GM06990 (cell line): ENCODE results near the gene TYW1B.
"Not testable (repeated sequence)": the region's sequence is repeated elsewhere in the genome, so short reads cannot be mapped to it uniquely, and the experiment has no call there.

ENCODE experiments used
- DNase-seq: peaks from one replicate; pipeline ENCODE4 v3.0.0-alpha.2; 2011; ENCODE audit not compliant: insufficient read length; ENCODE audit errors: extremely low read depth
- H3K27me3 ChIP-seq: replicated peaks from 2 replicates; pipeline ENCODE4 v1.6.0; 2011; ENCODE audit warnings: low read length; ENCODE audit not compliant: control insufficient read depth, insufficient read depth
- H3K36me3 ChIP-seq: 2 replicates; pipeline ENCODE4 v1.5.1; 2011; ENCODE audit warnings: low read length; ENCODE audit not compliant: control insufficient read depth, insufficient read depth
- H3K4me3 ChIP-seq: replicated peaks from 2 replicates; pipeline ENCODE4 v1.5.1; 2011; ENCODE audit warnings: low read depth, mild to moderate bottlenecking, control low read depth, low read length
- CTCF ChIP-seq: IDR thresholded peaks from 2 replicates; pipeline ENCODE4 v1.5.1; 2011; ENCODE audit warnings: low read length, control low read depth, mild to moderate bottlenecking, inconsistent platforms; ENCODE audit not compliant: insufficient read depth, poor library complexity, severe bottlenecking

TYW1B gene

GRCh38 chr7:72722694-72723093 is 105.3 kb downstream of the TYW1B start:
- not testable (repeated sequence) for DNase-seq, H3K4me3 ChIP-seq, H3K27me3 ChIP-seq, H3K36me3 ChIP-seq

GRCh38 chr7:72720890-72721289 is 107.1 kb downstream of the TYW1B start:
- DNase-seq, H3K4me3 ChIP-seq: not testable (repeated sequence)

GRCh38 chr7:72717252-72717774 is 110.7 kb downstream of the TYW1B start:
- H3K4me3 ChIP-seq, H3K36me3 ChIP-seq, DNase-seq, H3K27me3 ChIP-seq: not testable (repeated sequence)

More at GRCh38 chr7:72720890-72721289, 107.1 kb downstream of the TYW1B start:
- not testable (repeated sequence) for H3K36me3 ChIP-seq, H3K27me3 ChIP-seq

- H3K4me3 ChIP-seq, H3K36me3 ChIP-seq, DNase-seq, H3K27me3 ChIP-seq: not testable (repeated sequence)
These were observed 116.1 kb downstream of the TYW1B start for GRCh38 chr7:72711927-72712326.

GRCh38 chr7:72710983-72711382 is 117.0 kb downstream of the TYW1B start:
- Histone ChIP-seq H3K27me3 (no peaks in the 10 kb centered on the region), H3K4me3 (no peak overlapping the region), H3K36me3 (peaks cover 2% of the 10 kb centered on the region)
- TF ChIP-seq CTCF: no peak
- DNase-seq: no peak

GRCh38 chr7:72709909-72710308 is 118.1 kb downstream of the TYW1B start:
- H3K4me3 ChIP-seq: no peak overlapping the region
- no peaks in the 10 kb centered on the region for H3K27me3 ChIP-seq
- peaks cover 2% of the 10 kb centered on the region for H3K36me3 ChIP-seq
- TF ChIP-seq CTCF: no peak
- DNase-seq: no peak

GRCh38 chr7:72708371-72709050 is 119.5 kb downstream of the TYW1B start:
- H3K36me3 ChIP-seq, H3K27me3 ChIP-seq, H3K4me3 ChIP-seq, DNase-seq: not testable (repeated sequence)

GRCh38 chr7:72706521-72706920 is 121.5 kb downstream of the TYW1B start:
- H3K4me3 ChIP-seq: no peak overlapping the region
- no peak for DNase-seq
- TF ChIP-seq CTCF: no peak
- no peaks in the 10 kb centered on the region; the same call in 1 of the 2 replicates for H3K36me3 ChIP-seq
- H3K27me3 ChIP-seq: no peaks in the 10 kb centered on the region

- H3K4me3 ChIP-seq, H3K27me3 ChIP-seq, DNase-seq, H3K36me3 ChIP-seq: not testable (repeated sequence)
These were observed 122.3 kb downstream of the TYW1B start for GRCh38 chr7:72705693-72706092.
